ENCODE measurements around the gene MAPRE2. TPM values are rescaled to one million over a fixed set of nuclear protein-coding genes. Genes with fewer than 3 reads are reported as not detected.

MAPRE2 gene
- polyA plus RNA-seq, 1 donor from 2014 or later: 58.9 TPM

DNA sequence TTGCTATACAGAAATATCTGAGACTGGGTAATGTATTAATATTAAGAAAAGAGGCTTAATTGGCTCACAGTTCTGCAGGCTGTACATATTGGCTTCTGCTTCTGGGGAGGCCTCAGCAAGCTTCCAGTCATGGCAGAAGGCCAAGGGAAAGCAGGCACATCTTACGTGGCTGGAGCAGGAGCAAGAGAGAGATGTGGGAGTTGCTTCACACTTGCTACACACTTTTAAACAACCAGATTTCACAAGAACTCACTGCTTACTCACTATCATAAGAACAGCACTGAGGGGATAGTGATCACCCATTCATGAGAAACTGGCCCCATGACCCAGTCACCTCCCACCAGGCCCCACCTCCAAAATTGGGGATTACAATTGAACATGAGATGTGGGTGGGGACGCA is 50.6 kb downstream of the MAPRE2 start:
- Histone ChIP-seq H3F3A (ENCODE audit: insufficient read depth, low read length, poor library complexity, severe bottlenecking) (peaks cover 4% of the 10 kb centered on the region), H3K9ac (ENCODE audit: low read length) (no peak overlapping the region), H3K27ac (ENCODE audit: low read length) (no peak overlapping the region), H3K9me3 (ENCODE audit: low read length) (no peaks in the 10 kb centered on the region), H3K27me3 (ENCODE audit: insufficient read depth, low read depth, low read length) (no peaks in the 10 kb centered on the region), H3K36me3 (ENCODE audit: insufficient read depth, low read length) (peaks cover 3% of the 10 kb centered on the region), H3K4me3 (ENCODE audit: low read length) (no peak overlapping the region), H2AFZ (ENCODE audit: low read depth, low read length) (no peak overlapping the region), H3K4me2 (ENCODE audit: low read length) (no peak overlapping the region), H3K9me2 (ENCODE audit: insufficient read depth, low read length) (no peaks in the 10 kb centered on the region), H3K79me2 (replicated peaks; ENCODE audit: insufficient read depth, low read length) (no peaks in the 10 kb centered on the region), H4K20me1 (ENCODE audit: insufficient read depth) (no peaks in the 10 kb centered on the region)
- TF ChIP-seq CTCF (IDR thresholded peaks at IDR 0.05; ENCODE audit: poor library complexity, severe bottlenecking) (no peak), EZH2 (IDR thresholded peaks at IDR 0.05; ENCODE audit: borderline replicate concordance, insufficient read depth, low read length, poor library complexity, severe bottlenecking) (no peak), MXI1 (conservative IDR thresholded peaks at IDR 0.05; ENCODE audit: poor library complexity, severe bottlenecking) (no peak), POLR2AphosphoS5 (IDR thresholded peaks at IDR 0.05) (no peak), TAF1 (IDR thresholded peaks at IDR 0.05; ENCODE audit: low read depth) (no peak), RAD21 (conservative IDR thresholded peaks at IDR 0.05) (no peak), EP300 (conservative IDR thresholded peaks at IDR 0.05; ENCODE audit: poor library complexity, severe bottlenecking) (no peak), REST (IDR thresholded peaks at IDR 0.05; ENCODE audit: borderline replicate concordance) (no peak), SMC3 (conservative IDR thresholded peaks at IDR 0.05; ENCODE audit: poor library complexity) (no peak)

DNA sequence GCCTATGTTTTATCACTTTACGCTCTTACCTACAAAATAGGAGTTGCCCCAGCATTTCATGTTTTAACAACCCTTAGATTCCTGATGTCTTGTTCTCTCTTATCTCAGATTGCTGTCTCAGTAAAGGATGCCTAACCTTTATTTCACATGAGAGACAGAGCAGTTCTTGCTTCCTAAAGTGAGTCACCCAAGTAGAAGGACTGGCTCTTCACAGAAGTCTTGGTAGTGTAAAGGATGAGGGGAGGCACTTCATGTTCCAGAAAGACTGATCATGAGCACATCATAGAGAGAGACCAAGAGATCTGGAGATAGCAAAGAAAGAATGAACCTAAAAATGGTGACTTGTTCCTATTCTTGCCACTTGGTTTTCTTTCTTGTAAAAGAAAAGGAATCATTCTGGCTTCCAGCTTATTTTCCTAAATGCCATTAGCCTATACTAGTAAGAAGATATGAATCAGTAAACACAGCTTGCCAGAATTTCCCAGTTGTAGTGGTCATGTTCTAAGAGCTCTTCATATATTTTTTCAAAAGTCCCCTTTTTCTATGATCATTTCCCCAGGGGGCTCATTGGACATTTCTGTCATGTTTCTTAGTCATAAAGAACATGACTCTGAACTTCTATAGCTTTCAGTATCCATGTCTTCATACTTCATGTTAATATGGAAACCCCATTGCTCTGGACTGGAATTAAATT is 54.9 kb downstream of the MAPRE2 start:
- Histone ChIP-seq H3K36me3 (ENCODE audit: insufficient read depth, low read length) (peaks cover 3% of the 10 kb centered on the region), H3K79me2 (replicated peaks; ENCODE audit: insufficient read depth, low read length) (no peaks in the 10 kb centered on the region), H3K9me3 (ENCODE audit: low read length) (no peaks in the 10 kb centered on the region), H3K9ac (ENCODE audit: low read length) (no peak overlapping the region), H3K9me2 (ENCODE audit: insufficient read depth, low read length) (no peaks in the 10 kb centered on the region), H3K27ac (ENCODE audit: low read length) (no peak overlapping the region), H3K4me3 (ENCODE audit: low read length) (no peak overlapping the region), H3K4me2 (ENCODE audit: low read length) (no peak overlapping the region), H3F3A (ENCODE audit: insufficient read depth, low read length, poor library complexity, severe bottlenecking) (peaks cover 4% of the 10 kb centered on the region), H3K27me3 (ENCODE audit: insufficient read depth, low read depth, low read length) (no peaks in the 10 kb centered on the region), H4K20me1 (ENCODE audit: insufficient read depth) (no peaks in the 10 kb centered on the region), H2AFZ (ENCODE audit: low read depth, low read length) (no peak overlapping the region)
- no peak for TF ChIP-seq EZH2 (IDR thresholded peaks at IDR 0.05; ENCODE audit: borderline replicate concordance, insufficient read depth, low read length, poor library complexity, severe bottlenecking)
- TF ChIP-seq TAF1 (IDR thresholded peaks at IDR 0.05; ENCODE audit: low read depth): no peak
- TF ChIP-seq SMC3 (conservative IDR thresholded peaks at IDR 0.05; ENCODE audit: poor library complexity): no peak
- no peak for TF ChIP-seq REST (IDR thresholded peaks at IDR 0.05; ENCODE audit: borderline replicate concordance)
- no peak for TF ChIP-seq MXI1 (conservative IDR thresholded peaks at IDR 0.05; ENCODE audit: poor library complexity, severe bottlenecking)
- TF ChIP-seq EP300 (conservative IDR thresholded peaks at IDR 0.05; ENCODE audit: poor library complexity, severe bottlenecking): no peak
- TF ChIP-seq CTCF (IDR thresholded peaks at IDR 0.05; ENCODE audit: poor library complexity, severe bottlenecking): no peak
- TF ChIP-seq POLR2AphosphoS5 (IDR thresholded peaks at IDR 0.05): no peak
- no peak for TF ChIP-seq RAD21 (conservative IDR thresholded peaks at IDR 0.05)
